ENCODE results near the gene PODN.

The PODN gene, protein sequence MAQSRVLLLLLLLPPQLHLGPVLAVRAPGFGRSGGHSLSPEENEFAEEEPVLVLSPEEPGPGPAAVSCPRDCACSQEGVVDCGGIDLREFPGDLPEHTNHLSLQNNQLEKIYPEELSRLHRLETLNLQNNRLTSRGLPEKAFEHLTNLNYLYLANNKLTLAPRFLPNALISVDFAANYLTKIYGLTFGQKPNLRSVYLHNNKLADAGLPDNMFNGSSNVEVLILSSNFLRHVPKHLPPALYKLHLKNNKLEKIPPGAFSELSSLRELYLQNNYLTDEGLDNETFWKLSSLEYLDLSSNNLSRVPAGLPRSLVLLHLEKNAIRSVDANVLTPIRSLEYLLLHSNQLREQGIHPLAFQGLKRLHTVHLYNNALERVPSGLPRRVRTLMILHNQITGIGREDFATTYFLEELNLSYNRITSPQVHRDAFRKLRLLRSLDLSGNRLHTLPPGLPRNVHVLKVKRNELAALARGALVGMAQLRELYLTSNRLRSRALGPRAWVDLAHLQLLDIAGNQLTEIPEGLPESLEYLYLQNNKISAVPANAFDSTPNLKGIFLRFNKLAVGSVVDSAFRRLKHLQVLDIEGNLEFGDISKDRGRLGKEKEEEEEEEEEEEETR

GRCh38 chr1:53061859-53062707 is at the start of gene PODN:
Gene PODN (plus strand): TSS chr1:53062213. CDS start chr1:53069856, 7,643 bp downstream.
- DNase-seq = no peak

- peak; percentile 84 to 91 for DNase-seq
Observed at GRCh38 chr1:53014791-53015507, 47.1 kb upstream of the PODN start.

DNA sequence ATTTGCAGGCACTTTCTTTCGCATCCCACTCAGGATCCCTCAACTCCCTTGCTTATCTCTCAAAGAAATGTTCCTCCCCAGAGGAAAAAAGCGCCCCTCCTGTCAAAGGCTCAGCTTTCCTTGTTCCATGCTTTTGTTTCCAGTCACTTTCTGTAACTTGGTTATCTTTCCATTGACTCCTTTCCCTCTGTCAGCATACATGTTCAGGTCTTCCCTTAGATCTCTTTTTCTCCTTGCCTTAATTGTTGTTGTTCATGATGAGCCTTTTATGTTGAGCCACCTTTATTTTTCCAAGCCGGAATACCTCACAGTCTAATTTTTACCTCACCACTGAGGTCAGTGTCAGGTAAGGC is 46.5 kb upstream of the PODN start:
- DNase-seq = no peak

GRCh38 chr1:53016705-53017104 is 45.3 kb upstream of the PODN start:
- DNase-seq = no peak

DNA sequence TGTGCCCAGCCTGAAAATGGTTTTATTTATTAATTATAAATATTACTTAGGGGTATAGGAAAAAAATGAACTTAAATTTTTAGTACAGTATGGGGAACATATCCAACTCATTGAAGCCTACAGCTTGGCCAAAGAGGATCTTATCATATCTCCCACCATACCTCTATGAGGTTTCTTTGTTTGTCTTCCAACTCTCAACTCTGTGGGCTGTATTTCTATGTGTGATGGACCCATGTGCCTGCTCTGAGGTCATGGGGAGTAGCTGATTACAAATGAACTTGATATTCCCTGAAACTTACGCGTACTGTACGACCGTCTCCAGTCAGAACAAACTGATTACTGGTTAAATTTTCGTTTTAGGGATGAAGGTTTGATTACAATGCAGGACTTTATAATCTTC is 41.4 kb upstream of the PODN start:
- DNase-seq = no peak

GRCh38 chr1:53022179-53022578 is 39.8 kb upstream of the PODN start:
- DNase-seq = no peak

DNA sequence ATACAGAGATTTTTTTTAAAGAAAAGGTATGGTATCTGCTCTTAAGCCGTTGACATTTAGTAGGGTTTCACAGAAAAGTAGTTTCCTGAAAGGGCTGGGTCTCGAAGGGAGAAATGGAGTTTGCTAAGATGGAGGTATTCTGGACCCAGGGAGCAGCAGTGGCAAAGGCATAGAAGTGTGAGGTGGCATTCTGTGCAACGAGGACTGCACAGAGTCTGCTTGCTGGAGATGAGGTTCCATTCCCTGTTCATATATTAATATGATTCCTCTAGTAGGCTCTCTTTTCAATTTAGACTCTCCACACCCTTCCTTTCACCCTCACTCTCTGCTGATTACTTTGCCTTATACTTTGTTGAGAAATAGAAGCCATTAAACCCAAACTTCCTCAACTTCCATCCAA is 38.5 kb upstream of the PODN start:
- no peak for DNase-seq

- DNase-seq = no peak
Observed at GRCh38 chr1:53024117-53024516, 37.9 kb upstream of the PODN start.

- DNase-seq = no peak
Observed at GRCh38 chr1:53025034-53025768, 36.8 kb upstream of the PODN start.

DNA sequence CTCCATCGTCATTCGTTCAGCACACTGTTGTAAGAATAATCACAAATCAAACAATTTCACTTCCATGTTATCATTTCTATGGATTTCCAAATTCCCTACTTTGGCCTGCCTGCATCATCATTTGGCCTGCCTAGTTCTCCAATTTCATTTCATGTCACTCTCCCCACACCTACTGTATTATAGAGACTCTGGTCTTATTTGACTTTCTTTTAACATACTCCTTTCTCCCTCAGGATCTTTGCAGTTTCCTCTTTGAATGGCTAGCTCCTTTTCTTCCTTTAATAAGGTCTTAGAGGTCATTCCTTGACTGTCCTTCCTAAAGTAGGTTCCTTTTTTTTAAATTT is 36.3 kb upstream of the PODN start:
- DNase-seq = no peak

DNA sequence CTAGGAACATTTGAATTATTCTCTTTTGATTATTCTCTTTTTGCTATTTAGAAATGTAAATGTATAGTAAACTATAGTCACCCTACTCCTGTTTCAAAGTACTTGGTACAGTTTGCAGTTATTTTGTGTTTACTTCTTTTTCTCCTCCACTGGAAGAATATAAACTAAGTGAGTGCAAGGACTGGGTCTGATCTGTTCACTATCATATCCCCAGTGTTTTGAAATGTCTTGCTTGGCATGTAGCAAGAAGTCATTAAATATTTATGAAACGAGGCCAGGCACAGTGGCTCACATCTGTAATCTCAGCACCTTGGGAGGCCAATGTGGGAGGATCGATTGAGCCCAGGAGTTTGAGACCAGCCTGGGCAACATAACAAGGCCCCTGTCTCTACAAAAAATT is 35.8 kb upstream of the PODN start:
- DNase-seq = no peak

DNA sequence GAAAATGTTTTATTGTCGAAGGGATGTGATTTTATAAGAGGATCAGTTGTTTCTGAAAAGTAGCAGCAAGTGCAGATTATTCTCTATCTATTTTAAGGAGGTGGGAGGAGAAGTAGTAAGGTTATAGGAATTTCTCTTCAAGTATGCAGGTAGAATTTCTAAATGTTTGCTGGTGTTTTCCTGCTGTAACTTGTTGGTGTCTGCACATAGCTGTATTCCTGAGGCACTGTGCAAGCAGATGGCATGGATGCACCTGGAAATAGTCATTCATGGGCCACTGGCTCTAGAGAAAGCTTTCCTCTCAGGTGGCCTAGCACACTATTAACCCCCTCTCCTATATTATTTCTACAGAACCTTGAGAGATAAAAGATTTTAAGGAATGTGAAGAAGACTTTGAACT is 30.3 kb upstream of the PODN start:
- no peak for DNase-seq

GRCh38 chr1:53037159-53037558 is 24.9 kb upstream of the PODN start:
- DNase-seq = no peak

- no peak for DNase-seq
Observed at GRCh38 chr1:53038566-53038965, 23.4 kb upstream of the PODN start.

GRCh38 chr1:53043271-53043670 is 18.7 kb upstream of the PODN start:
- DNase-seq = no peak

DNA sequence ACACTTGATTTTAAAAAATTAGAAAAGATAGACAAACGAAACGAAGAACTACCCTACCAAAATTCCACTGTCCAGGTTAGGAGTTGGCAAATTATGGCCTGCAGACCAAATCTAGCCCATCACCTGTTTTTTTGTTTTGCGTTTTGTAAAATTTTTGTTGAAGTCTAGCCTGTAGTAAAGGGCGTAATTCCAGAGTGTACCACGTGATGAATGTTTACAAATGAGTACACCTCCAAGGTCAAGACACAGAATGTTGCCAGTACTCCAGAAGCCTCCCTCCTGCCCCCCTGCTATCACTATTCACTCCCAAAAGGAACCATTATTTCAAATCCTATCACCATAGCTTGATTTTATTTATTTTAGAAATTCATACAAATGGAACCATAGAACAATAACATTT is 17.1 kb upstream of the PODN start:
- DNase-seq = no peak

GRCh38 chr1:53046930-53047329 is 15.1 kb upstream of the PODN start:
- DNase-seq = no peak

DNA sequence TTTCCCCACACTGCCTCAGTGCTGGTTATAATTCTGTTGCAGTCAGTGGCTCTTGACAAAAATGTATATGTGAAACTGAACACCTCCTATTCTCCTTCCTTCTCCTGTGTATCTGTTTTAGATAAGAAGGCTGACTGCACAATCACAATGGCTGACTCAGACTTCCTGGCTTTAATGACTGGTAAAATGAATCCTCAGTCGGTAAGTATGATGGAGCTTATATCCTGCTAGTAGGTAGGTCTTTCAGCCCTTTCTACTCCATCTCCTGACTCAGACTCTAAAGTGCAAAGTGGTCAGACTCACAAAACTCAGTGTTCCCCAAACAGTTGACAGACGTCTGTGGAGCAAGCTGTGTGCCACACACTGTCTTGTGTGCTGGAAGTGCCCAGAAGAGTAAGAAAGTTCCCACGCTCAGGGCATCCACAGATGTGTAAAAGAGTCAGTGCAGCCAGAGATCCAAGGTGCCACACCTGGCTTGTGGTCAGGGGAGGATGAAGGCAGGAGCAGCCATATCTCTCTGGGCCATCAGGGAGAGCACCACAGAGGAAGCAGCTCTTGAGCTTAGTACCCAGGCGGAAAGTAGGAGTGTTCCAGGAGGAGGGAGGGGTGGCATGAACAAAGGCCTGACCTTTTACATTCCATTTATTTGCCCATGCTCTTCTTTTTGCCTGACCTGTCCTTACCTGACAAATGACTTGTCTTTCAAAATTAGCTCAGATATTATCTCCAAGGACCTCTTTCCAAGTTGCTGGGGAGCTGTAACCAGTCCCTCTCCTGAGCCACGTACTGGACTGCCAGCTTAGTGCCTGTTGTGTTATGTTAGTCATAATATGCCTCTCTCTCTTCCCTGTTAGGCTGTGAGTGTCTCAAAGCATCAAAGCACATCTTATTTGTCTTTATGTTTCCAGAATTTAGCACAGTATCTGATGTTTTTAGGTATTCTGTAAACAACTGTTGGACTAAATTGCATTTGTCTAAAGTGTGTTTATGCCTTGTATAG is 14.0 kb upstream of the PODN start:
- DNase-seq = no peak

GRCh38 chr1:53048960-53049573 is 12.9 kb upstream of the PODN start:
- DNase-seq = no peak

DNA sequence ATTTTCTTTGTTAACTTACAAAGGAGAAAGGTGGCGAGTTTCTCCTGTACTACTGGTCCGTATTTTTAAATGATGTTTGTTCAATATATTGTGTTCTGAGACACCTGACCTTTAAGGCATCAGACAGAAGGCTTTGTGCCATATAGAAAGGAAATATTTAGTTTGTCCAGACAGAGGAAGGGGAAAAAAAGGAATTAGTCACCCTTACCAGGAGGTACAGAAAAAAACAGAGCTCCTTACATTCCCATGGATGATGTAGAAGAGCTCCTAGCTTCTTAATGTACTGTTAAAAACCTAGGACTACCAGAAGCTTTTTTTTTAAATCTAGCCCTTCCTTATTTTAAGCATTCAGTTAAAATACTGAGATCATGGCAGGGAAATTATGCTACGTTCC is 12.4 kb upstream of the PODN start:
- no peak for DNase-seq

DNA sequence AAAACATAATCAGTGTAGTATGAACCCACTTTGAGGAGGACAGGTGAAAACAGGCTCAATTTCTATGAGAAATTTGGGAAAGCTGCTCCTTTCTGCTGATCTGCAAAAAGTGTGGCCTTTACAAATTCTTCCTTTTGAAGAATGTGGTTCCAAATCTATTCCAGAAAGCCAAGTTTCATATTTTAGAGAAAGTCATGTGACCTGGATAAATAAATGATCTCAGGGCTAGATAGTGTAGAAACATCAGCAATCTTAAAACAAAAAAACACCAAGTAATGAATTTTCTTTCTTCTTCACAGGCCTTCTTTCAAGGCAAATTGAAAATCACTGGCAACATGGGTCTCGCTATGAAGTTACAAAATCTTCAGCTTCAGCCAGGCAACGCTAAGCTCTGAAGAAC is 11.7 kb upstream of the PODN start:
- no peak for DNase-seq
